Measurements from ENCODE around the gene GALNT13.

The GALNT13 gene

GRCh38 chr2:154374416-154374815 lies 502.7 kb downstream of the GALNT13 start:
- Histone ChIP-seq H3K4me1 (ENCODE audit: low read depth, poor library complexity, severe bottlenecking) (peaks cover 3% of the 10 kb centered on the region), H3K9ac (no peak overlapping the region), H3K27ac (no peak overlapping the region), H4K20me1 (ENCODE audit: insufficient read depth) (no peaks in the 10 kb centered on the region), H3K4me2 (no peak overlapping the region), H3K4me3 (IDR thresholded peaks at IDR 0.05; ENCODE audit: insufficient read depth, low read depth, low read length) (no peak overlapping the region), H3K79me2 (ENCODE audit: insufficient read depth, low read depth) (no peaks in the 10 kb centered on the region), H2AFZ (ENCODE audit: low read depth) (no peak overlapping the region), H3K27me3 (ENCODE audit: insufficient read depth, low read depth) (no peaks in the 10 kb centered on the region), H3K36me3 (ENCODE audit: insufficient read depth) (no peaks in the 10 kb centered on the region)
- no peak for TF ChIP-seq CTCF (conservative IDR thresholded peaks at IDR 0.05; ENCODE audit: low read depth, low read length)

- Histone ChIP-seq H3K27ac (no peak overlapping the region), H2AFZ (ENCODE audit: low read depth) (no peak overlapping the region), H3K4me2 (no peak overlapping the region), H3K4me1 (ENCODE audit: low read depth, poor library complexity, severe bottlenecking) (peaks cover 3% of the 10 kb centered on the region), H3K79me2 (ENCODE audit: insufficient read depth, low read depth) (no peaks in the 10 kb centered on the region), H3K36me3 (ENCODE audit: insufficient read depth) (no peaks in the 10 kb centered on the region), H4K20me1 (ENCODE audit: insufficient read depth) (no peaks in the 10 kb centered on the region), H3K4me3 (IDR thresholded peaks at IDR 0.05; ENCODE audit: insufficient read depth, low read depth, low read length) (no peak overlapping the region), H3K27me3 (ENCODE audit: insufficient read depth, low read depth) (no peaks in the 10 kb centered on the region), H3K9ac (no peak overlapping the region)
- TF ChIP-seq CTCF (conservative IDR thresholded peaks at IDR 0.05; ENCODE audit: low read depth, low read length), result peak; percentile 25; the same call in 1 of the 2 replicates
Observed at GRCh38 chr2:154375579-154375931, 503.8 kb downstream of the GALNT13 start.

- H3K4me2 ChIP-seq, result no peak overlapping the region
- no peak for TF ChIP-seq CTCF (conservative IDR thresholded peaks at IDR 0.05; ENCODE audit: low read depth, low read length)
- no peaks in the 10 kb centered on the region for H4K20me1 ChIP-seq (ENCODE audit: insufficient read depth)
- H3K4me3 ChIP-seq (IDR thresholded peaks at IDR 0.05; ENCODE audit: insufficient read depth, low read depth, low read length), result no peak overlapping the region
- no peak overlapping the region for H3K9ac ChIP-seq
- H3K79me2 ChIP-seq (ENCODE audit: insufficient read depth, low read depth), result no peaks in the 10 kb centered on the region
- H3K4me1 ChIP-seq (ENCODE audit: low read depth, poor library complexity, severe bottlenecking), result peaks cover 15% of the 10 kb centered on the region
- H2AFZ ChIP-seq (ENCODE audit: low read depth), result no peak overlapping the region
- no peak overlapping the region for H3K27ac ChIP-seq
- no peaks in the 10 kb centered on the region for H3K27me3 ChIP-seq (ENCODE audit: insufficient read depth, low read depth)
- no peaks in the 10 kb centered on the region; the same call in 1 of the 2 replicates for H3K36me3 ChIP-seq (ENCODE audit: insufficient read depth)
Observed at GRCh38 chr2:154381931-154382794, 510.4 kb downstream of the GALNT13 start.

- Histone ChIP-seq H3K36me3 (ENCODE audit: insufficient read depth) (no peaks in the 10 kb centered on the region; the same call in 1 of the 2 replicates), H3K9ac (no peak overlapping the region), H3K27ac (no peak overlapping the region), H3K79me2 (ENCODE audit: insufficient read depth, low read depth) (no peaks in the 10 kb centered on the region), H4K20me1 (ENCODE audit: insufficient read depth) (no peaks in the 10 kb centered on the region), H3K4me2 (peak overlapping the region; percentile 6; the same call in 1 of the 2 replicates), H3K4me1 (ENCODE audit: low read depth, poor library complexity, severe bottlenecking) (peaks cover 15% of the 10 kb centered on the region), H2AFZ (ENCODE audit: low read depth) (no peak overlapping the region), H3K27me3 (ENCODE audit: insufficient read depth, low read depth) (no peaks in the 10 kb centered on the region), H3K4me3 (IDR thresholded peaks at IDR 0.05; ENCODE audit: insufficient read depth, low read depth, low read length) (no peak overlapping the region)
- no peak for TF ChIP-seq CTCF (conservative IDR thresholded peaks at IDR 0.05; ENCODE audit: low read depth, low read length)
Observed at GRCh38 chr2:154386186-154386585, 514.5 kb downstream of the GALNT13 start.
